Keratinocyte (primary cell): ENCODE measurements around the gene STX17. TPM values are rescaled to one million over a fixed set of nuclear protein-coding genes. Genes with fewer than 3 reads are reported as not detected.

Experiments used
- DNase-seq: peaks from one replicate; pipeline ENCODE4 v3.0.0-alpha.2; 2011; ENCODE audit warnings: low read depth, missing footprints, low spot score
- FAIRE-seq: peaks from 2 replicates; lab custom pipeline; 2011; peaks lifted over from hg19 to GRCh38; lab: Jason Lieb, UNC
- H2AFZ ChIP-seq: 2 replicates; pipeline ENCODE4 v1.6.0; 2012; ENCODE audit warnings: low read length, control low read depth, inconsistent platforms; ENCODE audit not compliant: control insufficient read depth
- H3K27ac ChIP-seq: 2 replicates; pipeline ENCODE4 v1.5.1; 2011; ENCODE audit warnings: low read length; ENCODE audit not compliant: control insufficient read depth, insufficient read depth
- H3K27me3 ChIP-seq: 3 replicates; pipeline ENCODE4 v1.6.0; 2011; ENCODE audit warnings: low read length; ENCODE audit not compliant: control insufficient read depth, insufficient read depth; ENCODE audit errors: extremely low read depth
- H3K36me3 ChIP-seq, 2 experiments: 2 replicates in 1 of 2; 3 replicates in 1 of 2; pipeline ENCODE4 v1.5.1; 2011; ENCODE audit warnings: low read length in 2 of 2, mild to moderate bottlenecking in 1 of 2; ENCODE audit not compliant: control insufficient read depth in 2 of 2, insufficient read depth in 2 of 2; ENCODE audit errors: extremely low read depth in 1 of 2
- H3K4me1 ChIP-seq: 3 replicates; pipeline ENCODE4 v1.5.1; 2011; ENCODE audit warnings: low read length; ENCODE audit not compliant: control insufficient read depth, insufficient read depth; ENCODE audit errors: extremely low read depth
- H3K4me2 ChIP-seq: 3 replicates; pipeline ENCODE4 v1.6.0; 2011; ENCODE audit warnings: low read depth, low read length; ENCODE audit not compliant: control insufficient read depth, insufficient read depth; ENCODE audit errors: extremely low read depth
- H3K4me3 ChIP-seq, 3 experiments: fragments of 200-600 bp in 1 of 3; sonication (generic) in 1 of 3; 2 replicates in 2 of 3; 3 replicates in 1 of 3; pipeline ENCODE4 v1.5.1; 2011 to 2016; ENCODE audit warnings: low read length in 3 of 3, mild to moderate bottlenecking in 3 of 3, control low read depth in 2 of 3, inconsistent platforms in 1 of 3, low read depth in 1 of 3, mixed read lengths in 1 of 3, mixed run types in 1 of 3, moderate library complexity in 1 of 3; ENCODE audit not compliant: control insufficient read depth in 2 of 3, insufficient read depth in 2 of 3; ENCODE audit errors: extremely low read depth in 1 of 3
- H3K79me2 ChIP-seq: 2 replicates; pipeline ENCODE4 v1.6.0; 2012; ENCODE audit warnings: low read length; ENCODE audit not compliant: control insufficient read depth, insufficient read depth
- H3K9ac ChIP-seq: 3 replicates; pipeline ENCODE4 v1.6.0; 2011; ENCODE audit warnings: low read length; ENCODE audit not compliant: control insufficient read depth, insufficient read depth; ENCODE audit errors: extremely low read depth
- H3K9me1 ChIP-seq: 3 replicates; pipeline ENCODE4 v1.6.0; 2011; ENCODE audit warnings: low read length; ENCODE audit not compliant: control insufficient read depth, insufficient read depth; ENCODE audit errors: extremely low read depth
- H3K9me3 ChIP-seq: 2 replicates; pipeline ENCODE4 v1.5.1; 2012; ENCODE audit warnings: low read depth, low read length; ENCODE audit not compliant: control insufficient read depth
- H4K20me1 ChIP-seq: 3 replicates; pipeline ENCODE4 v1.6.0; 2011; ENCODE audit warnings: low read length; ENCODE audit not compliant: control insufficient read depth, insufficient read depth; ENCODE audit errors: extremely low read depth
- EZH2 ChIP-seq: IDR thresholded peaks from one replicate; pipeline ENCODE4 v1.6.1; 2012; ENCODE audit warnings: inconsistent platforms, mild to moderate bottlenecking, low read length, moderate library complexity
- dilution Hi-C: fragments of 300-500 bp; cut with MboI; formaldehyde crosslinking; loops from one replicate; pipeline ENCODE4 v1.7.0; 2020; ENCODE audit warnings: low sequenced_read_pairs; ENCODE audit not compliant: extremely low pct_ligation_motif_present
- polyA plus RNA-seq, 5 experiments: library from polyadenylated mRNA; depleted of rRNA in 3 of 5; stranded (reverse) in 3 of 5; stranded (forward) in 1 of 5; unstranded in 1 of 5; fragments of >200 nt; gene quantifications; 1 replicate in 1 of 5; 2 replicates in 3 of 5; 3 replicates in 1 of 5; pipeline versions ENCODE4 v1.2.1 to v1.2.3, GENCODE V29; 2011 to 2012; ENCODE audit warnings: missing spikeins in 2 of 5, low read depth in 1 of 5, low replicate concordance in 1 of 5
- TF ChIP-seq, protein P1 (sequence below), 3 experiments: IDR thresholded peaks in 1 of 3; conservative IDR thresholded peaks in 1 of 3; optimal IDR thresholded peaks in 1 of 3; 2 replicates in 2 of 3; 3 replicates in 1 of 3; pipeline versions ENCODE3 to v1.5.1; 2011; ENCODE audit warnings: low read length in 3 of 3, mild to moderate bottlenecking in 3 of 3, moderate library complexity in 2 of 3, control low read depth in 1 of 3, inconsistent platforms in 1 of 3; ENCODE audit not compliant: insufficient read depth in 2 of 3; ENCODE audit errors: extremely low read depth in 1 of 3

Gene STX17
- polyA plus RNA-seq, 1 donor (not counting 4 experiments of a cell fraction or from before 2014, with no cell fraction given): 12.6 TPM

- H3K4me2 ChIP-seq: no peak overlapping the region
- H3K27ac ChIP-seq: no peak overlapping the region
- no peaks in the 10 kb centered on the region for H3K79me2 ChIP-seq
- H4K20me1 ChIP-seq: no peaks in the 10 kb centered on the region
- TF ChIP-seq EZH2: no peak
- TF ChIP-seq, protein P1, sequence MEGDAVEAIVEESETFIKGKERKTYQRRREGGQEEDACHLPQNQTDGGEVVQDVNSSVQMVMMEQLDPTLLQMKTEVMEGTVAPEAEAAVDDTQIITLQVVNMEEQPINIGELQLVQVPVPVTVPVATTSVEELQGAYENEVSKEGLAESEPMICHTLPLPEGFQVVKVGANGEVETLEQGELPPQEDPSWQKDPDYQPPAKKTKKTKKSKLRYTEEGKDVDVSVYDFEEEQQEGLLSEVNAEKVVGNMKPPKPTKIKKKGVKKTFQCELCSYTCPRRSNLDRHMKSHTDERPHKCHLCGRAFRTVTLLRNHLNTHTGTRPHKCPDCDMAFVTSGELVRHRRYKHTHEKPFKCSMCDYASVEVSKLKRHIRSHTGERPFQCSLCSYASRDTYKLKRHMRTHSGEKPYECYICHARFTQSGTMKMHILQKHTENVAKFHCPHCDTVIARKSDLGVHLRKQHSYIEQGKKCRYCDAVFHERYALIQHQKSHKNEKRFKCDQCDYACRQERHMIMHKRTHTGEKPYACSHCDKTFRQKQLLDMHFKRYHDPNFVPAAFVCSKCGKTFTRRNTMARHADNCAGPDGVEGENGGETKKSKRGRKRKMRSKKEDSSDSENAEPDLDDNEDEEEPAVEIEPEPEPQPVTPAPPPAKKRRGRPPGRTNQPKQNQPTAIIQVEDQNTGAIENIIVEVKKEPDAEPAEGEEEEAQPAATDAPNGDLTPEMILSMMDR (optimal IDR thresholded peaks at IDR 0.05 in 1 of 3, IDR thresholded peaks at IDR 0.05 in 1 of 3, conservative IDR thresholded peaks at IDR 0.05 in 1 of 3; ENCODE audit: extremely low read depth in 1 of 3, insufficient read depth in 2 of 3, low read length in 3 of 3): no peak
- no peaks in the 10 kb centered on the region for H3K27me3 ChIP-seq
- no peak overlapping the region for H2AFZ ChIP-seq
- H3K4me1 ChIP-seq: no peaks in the 10 kb centered on the region
- H3K36me3 ChIP-seq: peaks cover 0 to 1% of the 10 kb centered on the region in 2 experiments
- H3K9ac ChIP-seq: no peak overlapping the region
- no peaks in the 10 kb centered on the region for H3K9me3 ChIP-seq
- DNase-seq: no peak
- no peak overlapping the region for H3K4me3 ChIP-seq
- dilution Hi-C loops: no loop called here
- FAIRE-seq: no peak
- no peaks in the 10 kb centered on the region for H3K9me1 ChIP-seq
These were observed 48.4 kb downstream of the STX17 start for GRCh38 chr9:99954819-99955218.

- Histone ChIP-seq H3K9me3 (no peaks in the 10 kb centered on the region), H3K27ac (no peak overlapping the region), H3K4me2 (no peak overlapping the region), H2AFZ (no peak overlapping the region), H4K20me1 (no peaks in the 10 kb centered on the region), H3K9ac (no peak overlapping the region), H3K27me3 (no peaks in the 10 kb centered on the region), H3K79me2 (no peaks in the 10 kb centered on the region), H3K4me3 (no peak overlapping the region), H3K36me3 (peaks cover 0 to 1% of the 10 kb centered on the region in 2 experiments), H3K4me1 (no peaks in the 10 kb centered on the region), H3K9me1 (no peaks in the 10 kb centered on the region)
- dilution Hi-C loops: no loop called here
- FAIRE-seq (no peak), DNase-seq (no peak)
- TF ChIP-seq, protein P1 (optimal IDR thresholded peaks at IDR 0.05 in 1 of 3, IDR thresholded peaks at IDR 0.05 in 1 of 3, conservative IDR thresholded peaks at IDR 0.05 in 1 of 3; ENCODE audit: extremely low read depth in 1 of 3, insufficient read depth in 2 of 3, low read length in 3 of 3): no peak
- TF ChIP-seq EZH2: no peak
These were observed 49.2 kb downstream of the STX17 start for GRCh38 chr9:99955606-99956005.
